ENCODE results near the gene ALKAL2.

GRCh38 chr2:248724-249123, 39.2 kb downstream of the ALKAL2 start:
- TF ChIP-seq, protein P1, sequence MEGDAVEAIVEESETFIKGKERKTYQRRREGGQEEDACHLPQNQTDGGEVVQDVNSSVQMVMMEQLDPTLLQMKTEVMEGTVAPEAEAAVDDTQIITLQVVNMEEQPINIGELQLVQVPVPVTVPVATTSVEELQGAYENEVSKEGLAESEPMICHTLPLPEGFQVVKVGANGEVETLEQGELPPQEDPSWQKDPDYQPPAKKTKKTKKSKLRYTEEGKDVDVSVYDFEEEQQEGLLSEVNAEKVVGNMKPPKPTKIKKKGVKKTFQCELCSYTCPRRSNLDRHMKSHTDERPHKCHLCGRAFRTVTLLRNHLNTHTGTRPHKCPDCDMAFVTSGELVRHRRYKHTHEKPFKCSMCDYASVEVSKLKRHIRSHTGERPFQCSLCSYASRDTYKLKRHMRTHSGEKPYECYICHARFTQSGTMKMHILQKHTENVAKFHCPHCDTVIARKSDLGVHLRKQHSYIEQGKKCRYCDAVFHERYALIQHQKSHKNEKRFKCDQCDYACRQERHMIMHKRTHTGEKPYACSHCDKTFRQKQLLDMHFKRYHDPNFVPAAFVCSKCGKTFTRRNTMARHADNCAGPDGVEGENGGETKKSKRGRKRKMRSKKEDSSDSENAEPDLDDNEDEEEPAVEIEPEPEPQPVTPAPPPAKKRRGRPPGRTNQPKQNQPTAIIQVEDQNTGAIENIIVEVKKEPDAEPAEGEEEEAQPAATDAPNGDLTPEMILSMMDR (IDR thresholded peaks at IDR 0.05) = no peak
- no peak for TF ChIP-seq POLR2A (IDR thresholded peaks at IDR 0.05)

All from lower leg skin (tissue), 3 donors.